ENCODE data around the gene ZNF808.

DNA sequence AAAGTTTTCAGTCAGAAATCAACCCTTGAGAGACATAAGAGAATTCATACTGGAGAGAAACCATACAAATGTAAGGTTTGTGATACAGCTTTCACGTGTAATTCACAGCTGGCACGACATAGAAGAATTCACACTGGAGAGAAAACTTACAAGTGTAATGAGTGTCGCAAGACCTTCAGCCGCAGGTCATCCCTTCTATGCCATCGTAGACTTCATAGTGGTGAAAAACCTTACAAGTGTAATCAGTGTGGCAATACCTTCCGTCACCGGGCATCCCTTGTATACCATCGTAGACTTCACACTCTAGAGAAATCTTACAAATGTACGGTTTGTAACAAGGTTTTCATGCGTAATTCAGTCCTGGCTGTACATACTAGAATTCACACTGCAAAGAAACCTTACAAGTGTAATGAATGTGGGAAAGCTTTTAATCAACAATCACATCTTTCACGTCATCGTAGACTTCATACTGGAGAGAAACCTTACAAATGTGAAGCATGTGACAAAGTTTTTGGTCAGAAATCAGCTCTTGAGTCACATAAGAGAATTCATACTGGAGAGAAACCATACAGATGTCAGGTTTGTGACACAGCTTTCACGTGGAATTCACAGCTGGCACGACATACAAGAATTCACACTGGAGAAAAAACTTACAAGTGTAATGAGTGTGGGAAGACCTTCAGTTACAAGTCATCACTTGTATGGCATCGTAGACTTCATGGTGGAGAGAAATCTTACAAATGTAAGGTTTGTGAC is 26.9 kb downstream of the ZNF808 start:
- TF ChIP-seq CTCF (IDR thresholded peaks at IDR 0.05) (no peak), POLR2A (IDR thresholded peaks at IDR 0.05) (no peak)
